Stomach (tissue), 9 donors: ENCODE results near the gene OR51G1. TPM values are rescaled to one million over a fixed set of nuclear protein-coding genes. Genes with fewer than 3 reads are reported as not detected.

Experiments
- DNase-seq, 2 donors: peaks; one replicate each; pipeline versions ENCODE4 v3.0.0 to v3.0.0-alpha.2; 2013 to 2019
- H3K27ac ChIP-seq, 5 donors: fragments of 200-600 bp in 4 of 5; sonication (generic) in 4 of 5; one replicate each; pipeline ENCODE4 v1.5.1; 2013 to 2019; ENCODE audit warnings: mild to moderate bottlenecking in 1 of 5, moderate library complexity in 1 of 5
- H3K27me3 ChIP-seq, 3 donors: fragments of 200-600 bp; sonication (generic); one replicate each; pipeline ENCODE4 v1.5.1; 2017 to 2019; ENCODE audit warnings: mixed run types in 1 of 3
- H3K36me3 ChIP-seq, 4 donors: fragments of 200-600 bp; sonication (generic); 1 replicate in 3 of 4; 2 replicates in 1 of 4; pipeline ENCODE4 v1.5.1; 2016 to 2019
- H3K4me1 ChIP-seq, 4 donors: fragments of 200-600 bp; sonication (generic); one replicate each; pipeline ENCODE4 v1.5.1; 2016 to 2019
- H3K4me3 ChIP-seq, 4 donors: fragments of 200-600 bp; sonication (generic) in 3 of 4; one replicate each; pipeline ENCODE4 v1.5.1; 2016 to 2019; ENCODE audit warnings: mild to moderate bottlenecking in 1 of 4
- H3K9me3 ChIP-seq, 4 donors: fragments of 200-600 bp; sonication (generic); one replicate each; pipeline ENCODE4 v1.5.1; 2016 to 2019
- CTCF ChIP-seq, 7 experiments: fragments of 450-650 bp in 4 of 7; fragments of 200-600 bp in 3 of 7; sonication (generic) in 3 of 7; IDR thresholded peaks; one replicate each; pipeline ENCODE4 v1.5.1; 2016 to 2019; ENCODE audit warnings: antibody characterized with exemption in 7 of 7, control low read depth in 2 of 7, mild to moderate bottlenecking in 1 of 7
- EP300 ChIP-seq: sonication (generic); formaldehyde crosslinking; IDR thresholded peaks from one replicate; pipeline ENCODE4 v1.6.1; 2017; ENCODE audit warnings: antibody characterized with exemption
- POLR2A ChIP-seq, 4 donors: fragments of 450-650 bp; IDR thresholded peaks; one replicate each; pipeline ENCODE4 v1.6.1; 2016; ENCODE audit warnings: antibody characterized with exemption in 4 of 4, control low read depth in 2 of 4, mild to moderate bottlenecking in 1 of 4, moderate library complexity in 1 of 4
- POLR2AphosphoS5 ChIP-seq, 3 donors: sonication (generic); formaldehyde crosslinking; IDR thresholded peaks; one replicate each; pipeline ENCODE4 v1.6.1; 2016; ENCODE audit warnings: antibody characterized with exemption in 3 of 3
- WGBS, 5 donors: extraction: QIAGEN DNeasy Blood & Tissue Kit in 3 of 5; methylation state at CpG; one replicate each; pipeline versions ENCODE4 v1.1.5 to v1.1.7; 2013 to 2018; 5-methylcytosine and 5-hydroxymethylcytosine counted together
- intact Hi-C: fragments of 100-400 bp; cut with DNase I; formaldehyde crosslinking; loops from one replicate; pipeline ENCODE4 v1.15.1; 2023; ENCODE audit warnings: low total_unique reads
- polyA plus RNA-seq, 3 donors: library from polyadenylated mRNA; stranded (reverse); fragments of 200-250 nt; gene quantifications; one replicate each; pipeline ENCODE4 v1.2.3, GENCODE V29; 2013
- total RNA-seq, 5 donors: library from RNA; depleted of rRNA; stranded (reverse); fragments of >200 nt; gene quantifications; one replicate each; pipeline versions ENCODE4 v1.1.0 to v1.2.3, GENCODE V29; 2014 to 2016
- donor health status: healthy with polysubstance abuse.
- donor health status: Bipolar disorder and iron deficiency.
- donor health status: healthy.

OR51G1 gene
- total and polyA plus RNA-seq, 8 donors: not detected

- Histone ChIP-seq H3K9me3 (no peaks in the 10 kb centered on the region), H3K4me3 (no peak overlapping the region), H3K36me3 (no peaks in the 10 kb centered on the region), H3K27me3 (no peaks in the 10 kb centered on the region), H3K4me1 (no peaks in the 10 kb centered on the region), H3K27ac (no peak overlapping the region)
- DNase-seq: no peak
- intact Hi-C loops: no loop called here
- WGBS, 5 donors: 52 to 80% (median 60%) methylated on average over 1 of the region's 1 CpG
- TF ChIP-seq POLR2AphosphoS5 (IDR thresholded peaks at IDR 0.05) (no peak), CTCF (IDR thresholded peaks at IDR 0.05) (no peak), EP300 (no peak), POLR2A (IDR thresholded peaks at IDR 0.05) (no peak)
These were observed 2.3 kb downstream of the OR51G1 start for GRCh38 chr11:4921796-4922195.

GRCh38 chr11:4919250-4919649 is 4.9 kb downstream of the OR51G1 start, which contains the start of gene OR51G2:
Gene OR51G2, minus strand, starts transcription at chr11:4919350. Its CDS starts 3,687 bp downstream, at chr11:4915663.
- TF ChIP-seq CTCF (IDR thresholded peaks at IDR 0.05) (no peak), POLR2A (IDR thresholded peaks at IDR 0.05) (no peak), EP300 (no peak), POLR2AphosphoS5 (IDR thresholded peaks at IDR 0.05) (no peak)
- no peak within 1 kb of the TSS for H3K4me3 ChIP-seq
- no peaks in the 10 kb centered on the region for H3K4me1 ChIP-seq
- H3K36me3 ChIP-seq: no peaks in the 10 kb centered on the region
- 77 to 94% (median 86%) methylated on average over 4 of the region's 4 CpGs for WGBS, 5 donors
- no peaks in the 10 kb centered on the region for H3K27me3 ChIP-seq
- H3K9me3 ChIP-seq: no peaks in the 10 kb centered on the region
- DNase-seq: no peak
- no peak within 1 kb of the TSS for H3K27ac ChIP-seq
- intact Hi-C loops: no loop called here

- intact Hi-C loops: no loop called here
- H3K4me3 ChIP-seq: no peak overlapping the region
- no peak for DNase-seq
These were observed 7.6 kb downstream of the OR51G1 start for GRCh38 chr11:4916581-4916980.

GRCh38 chr11:4903484-4903883 is 20.7 kb downstream of the OR51G1 start, which contains the start of gene OR51A7:
Gene OR51A7, plus strand, starts transcription at chr11:4903783. Its CDS starts 3,587 bp downstream, at chr11:4907370.
- no peaks in the 10 kb centered on the region for H3K9me3 ChIP-seq
- H3K4me1 ChIP-seq: no peaks in the 10 kb centered on the region
- no peak within 1 kb of the TSS for H3K4me3 ChIP-seq
- TF ChIP-seq EP300 (no peak), POLR2AphosphoS5 (IDR thresholded peaks at IDR 0.05) (no peak), CTCF (IDR thresholded peaks at IDR 0.05) (no peak), POLR2A (IDR thresholded peaks at IDR 0.05) (no peak)
- DNase-seq: no peak
- no peaks in the 10 kb centered on the region for H3K36me3 ChIP-seq
- H3K27ac ChIP-seq: no peak within 1 kb of the TSS
- H3K27me3 ChIP-seq: no peaks in the 10 kb centered on the region
- intact Hi-C loops: no loop called here

More at GRCh38 chr11:4916581-4916980, 7.6 kb downstream of the OR51G1 start:
- no peaks in the 10 kb centered on the region for H3K27me3 ChIP-seq
- no peaks in the 10 kb centered on the region for H3K36me3 ChIP-seq
- H3K9me3 ChIP-seq: no peaks in the 10 kb centered on the region
- H3K27ac ChIP-seq: no peak overlapping the region
- no peaks in the 10 kb centered on the region for H3K4me1 ChIP-seq
- TF ChIP-seq EP300 (no peak), POLR2A (IDR thresholded peaks at IDR 0.05) (no peak), POLR2AphosphoS5 (IDR thresholded peaks at IDR 0.05) (no peak), CTCF (IDR thresholded peaks at IDR 0.05) (no peak)
